H9 (cell line): ENCODE measurements around the gene PRRX1. TPM values are rescaled to one million over a fixed set of nuclear protein-coding genes. Genes with fewer than 3 reads are reported as not detected.

Source experiments
- DNase-seq: peaks from one replicate; pipeline ENCODE4 v3.0.0-alpha.2; 2017
- H2AFZ ChIP-seq: one replicate; pipeline ENCODE4 v1.6.1; 2013; ENCODE audit warnings: mild to moderate bottlenecking, low read length, control low read depth, moderate library complexity
- H2AK5ac ChIP-seq: 2 replicates; pipeline ENCODE4 v1.6.1; 2013; ENCODE audit warnings: low read length, control low read depth, mixed read lengths; ENCODE audit not compliant: insufficient read length
- H2BK120ac ChIP-seq: one replicate; pipeline ENCODE4 v1.6.1; 2013; ENCODE audit warnings: low read depth, mild to moderate bottlenecking, low read length, control low read depth, inconsistent platforms; ENCODE audit not compliant: poor library complexity, severe bottlenecking
- H2BK12ac ChIP-seq: 2 replicates; pipeline ENCODE4 v1.6.1; 2013; ENCODE audit warnings: low read length, control low read depth, mixed read lengths, low read depth; ENCODE audit not compliant: insufficient read length
- H2BK15ac ChIP-seq: 2 replicates; pipeline ENCODE4 v1.6.1; 2013; ENCODE audit warnings: low read depth, low read length, control low read depth
- H2BK20ac ChIP-seq: one replicate; pipeline ENCODE4 v1.6.1; 2013; ENCODE audit warnings: low read depth, mild to moderate bottlenecking, low read length, control low read depth, inconsistent platforms; ENCODE audit not compliant: poor library complexity, severe bottlenecking
- H2BK5ac ChIP-seq: 2 replicates; pipeline ENCODE4 v1.6.1; 2013; ENCODE audit warnings: low read length, control low read depth, mixed read lengths; ENCODE audit not compliant: insufficient read length
- H3K14ac ChIP-seq: 2 replicates; pipeline ENCODE4 v1.6.1; 2013; ENCODE audit warnings: low read length, control low read depth; ENCODE audit not compliant: insufficient read depth
- H3K18ac ChIP-seq: 2 replicates; pipeline ENCODE4 v1.6.1; 2013; ENCODE audit warnings: low read depth, mild to moderate bottlenecking, mixed read lengths, low read length, control low read depth; ENCODE audit not compliant: insufficient read length
- H3K23ac ChIP-seq: 2 replicates; pipeline ENCODE4 v1.6.1; 2013; ENCODE audit warnings: low read length, control low read depth, mixed read lengths, low read depth; ENCODE audit not compliant: insufficient read length
- H3K23me2 ChIP-seq: 2 replicates; pipeline ENCODE4 v1.6.1; 2013; ENCODE audit warnings: low read depth, mild to moderate bottlenecking, mixed read lengths, low read length, control low read depth; ENCODE audit not compliant: insufficient read length, poor library complexity, severe bottlenecking
- H3K27ac ChIP-seq: 2 replicates; pipeline ENCODE4 v1.5.1; 2013; ENCODE audit warnings: low read length, control low read depth, mixed read lengths, low read depth; ENCODE audit not compliant: insufficient read length
- H3K27me3 ChIP-seq: 2 replicates; pipeline ENCODE4 v1.6.1; 2013; ENCODE audit warnings: low read length, control low read depth, inconsistent platforms; ENCODE audit not compliant: insufficient read depth
- H3K4ac ChIP-seq: 2 replicates; pipeline ENCODE4 v1.6.1; 2013; ENCODE audit warnings: low read depth, mild to moderate bottlenecking, control low read depth, inconsistent platforms, low read length, moderate library complexity
- H3K4me1 ChIP-seq: 2 replicates; pipeline ENCODE4 v1.6.1; 2013; ENCODE audit warnings: low read length, control low read depth, inconsistent platforms; ENCODE audit not compliant: insufficient read depth
- H3K4me2 ChIP-seq: 2 replicates; pipeline ENCODE4 v1.6.1; 2013; ENCODE audit warnings: low read length, control low read depth, mixed read lengths; ENCODE audit not compliant: insufficient read length, insufficient read depth
- H3K56ac ChIP-seq: 2 replicates; pipeline ENCODE4 v1.6.1; 2013; ENCODE audit warnings: low read depth, mild to moderate bottlenecking, mixed read lengths, low read length, control low read depth; ENCODE audit not compliant: insufficient read length
- H3K79me1 ChIP-seq: 2 replicates; pipeline ENCODE4 v1.6.1; 2013; ENCODE audit warnings: low read depth, mild to moderate bottlenecking, moderate library complexity, low read length, control low read depth, inconsistent platforms; ENCODE audit not compliant: insufficient read depth, poor library complexity, severe bottlenecking
- H3K79me2 ChIP-seq: 2 replicates; pipeline ENCODE4 v1.6.1; 2013; ENCODE audit warnings: low read length, control low read depth, inconsistent platforms; ENCODE audit not compliant: insufficient read depth
- H3K9ac ChIP-seq: 2 replicates; pipeline ENCODE4 v1.6.1; 2013; ENCODE audit warnings: low read length, control low read depth, mixed read lengths; ENCODE audit not compliant: insufficient read length; ENCODE audit errors: extremely low read depth
- H3K9me3 ChIP-seq: one replicate; pipeline ENCODE4 v1.6.1; 2013; ENCODE audit warnings: low read depth, low read length, inconsistent platforms; ENCODE audit not compliant: control insufficient read depth
- H3T11ph ChIP-seq: one replicate; pipeline ENCODE4 v1.6.1; 2013; ENCODE audit warnings: mild to moderate bottlenecking, low read length, control low read depth, inconsistent platforms
- H4K20me1 ChIP-seq: one replicate; pipeline ENCODE4 v1.6.1; 2013; ENCODE audit not compliant: control insufficient read depth, insufficient read length, insufficient read depth
- H4K5ac ChIP-seq: 2 replicates; pipeline ENCODE4 v1.6.1; 2013; ENCODE audit warnings: low read depth, mild to moderate bottlenecking, mixed read lengths, low read length, control low read depth; ENCODE audit not compliant: insufficient read length
- H4K8ac ChIP-seq: replicated peaks from 2 replicates; pipeline ENCODE4 v1.6.1; 2013; ENCODE audit warnings: low read length, control low read depth, mixed read lengths, low read depth; ENCODE audit not compliant: insufficient read length
- H4K91ac ChIP-seq: 2 replicates; pipeline ENCODE4 v1.6.1; 2013; ENCODE audit warnings: low read depth, mild to moderate bottlenecking, moderate library complexity, mixed read lengths, low read length, control low read depth; ENCODE audit not compliant: insufficient read length
- H3K27ac Mint-ChIP-seq, 3 experiments: 2 replicates in 2 of 3; 3 replicates in 1 of 3; pipeline ENCODE4 v1.8.0; 2020 to 2021; ENCODE audit warnings: mixed read lengths in 3 of 3, mild to moderate bottlenecking in 1 of 3, moderate library complexity in 1 of 3
- H3K27me3 Mint-ChIP-seq: 2 replicates; pipeline ENCODE4 v1.8.0; 2021; ENCODE audit warnings: low read depth, mild to moderate bottlenecking, moderate library complexity, mixed read lengths
- H3K36me3 Mint-ChIP-seq, 3 experiments: 2 replicates in 2 of 3; 3 replicates in 1 of 3; pipeline ENCODE4 v1.8.0; 2020 to 2021; ENCODE audit warnings: low read depth in 3 of 3, mixed read lengths in 3 of 3; ENCODE audit not compliant: insufficient read depth in 1 of 3
- H3K4me1 Mint-ChIP-seq, 2 experiments: 2 replicates each; pipeline ENCODE4 v1.8.0; 2020; ENCODE audit warnings: mixed read lengths in 2 of 2
- H3K4me3 Mint-ChIP-seq, 2 experiments: 2 replicates in 1 of 2; 3 replicates in 1 of 2; pipeline ENCODE4 v1.8.0; 2020 to 2021; ENCODE audit warnings: mild to moderate bottlenecking in 2 of 2, mixed read lengths in 2 of 2, moderate library complexity in 1 of 2
- H3K9me3 Mint-ChIP-seq, 2 experiments: 2 replicates in 1 of 2; 3 replicates in 1 of 2; pipeline ENCODE4 v1.8.0; 2020; ENCODE audit warnings: mild to moderate bottlenecking in 2 of 2, mixed read lengths in 2 of 2, moderate library complexity in 1 of 2
- CTCF ChIP-seq: fragments of 200-600 bp; sonication (generic); conservative IDR thresholded peaks from 3 replicates; pipeline ENCODE4 v1.8.0; 2021; ENCODE audit warnings: antibody characterized with exemption, mild to moderate bottlenecking
- WGBS: extraction: QIAGEN DNeasy Blood & Tissue Kit; methylation state at CpG from one replicate; pipeline ENCODE4 v1.1.7; 2013; ENCODE audit warnings: missing lambda C conversion rate, low lambda C conversion rate, mixed read lengths; ENCODE audit not compliant: insufficient read length; ENCODE audit errors: extremely low coverage; 5-methylcytosine and 5-hydroxymethylcytosine counted together
- total RNA-seq: library from RNA; stranded (reverse); gene quantifications from 2 replicates; pipeline ENCODE4 v1.2.1, GENCODE V29; 2021

Gene PRRX1
- total RNA-seq, 1 experiment from 2014 or later, result not detected

DNA sequence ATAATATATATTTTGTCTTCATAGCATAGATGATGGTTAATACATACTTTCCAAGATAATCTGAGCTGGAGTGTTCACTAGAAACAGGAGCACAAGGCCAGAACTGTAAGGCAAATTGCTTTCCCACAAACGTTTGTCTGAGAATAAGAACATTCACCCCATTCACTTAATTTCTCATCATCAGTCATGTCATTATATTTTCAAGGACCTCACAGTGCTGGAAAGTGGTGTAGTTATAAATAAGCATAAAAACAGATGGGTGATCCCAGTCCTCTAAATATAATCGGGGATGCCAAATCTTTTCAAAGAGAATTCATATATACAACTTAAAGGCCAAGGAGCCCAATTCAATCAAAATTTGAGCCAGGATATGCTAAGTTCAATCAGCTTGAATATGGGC lies 8.4 kb downstream of the PRRX1 start:
- H2AFZ ChIP-seq, result no peak overlapping the region
- peaks cover 39% of the 10 kb centered on the region for H3K27me3 ChIP-seq
- no CpG with 5 or more reads among the region's 2 CpGs for WGBS
- no peak overlapping the region for H3K14ac ChIP-seq
- DNase-seq, result no peak
- H2BK5ac ChIP-seq, result no peak overlapping the region
- Mint-ChIP-seq H3K36me3 (peaks cover 0 to 2% (median 0%) of the 10 kb centered on the region in 3 experiments; a peak in 1 of 7 replicates), H3K27ac (no peak overlapping the region), H3K4me1 (peaks cover 27 to 33% of the 10 kb centered on the region in 2 experiments), H3K27me3 (peaks cover 80% of the 10 kb centered on the region), H3K4me3 (no peak overlapping the region), H3K9me3 (peaks cover 2 to 7% of the 10 kb centered on the region in 2 experiments; a peak in 3 of 5 replicates)
- H3K4me2 ChIP-seq, result no peak overlapping the region
- H2BK15ac ChIP-seq, result no peak overlapping the region
- H4K91ac ChIP-seq, result no peak overlapping the region
- no peak overlapping the region for H2BK20ac ChIP-seq
- H3K27ac ChIP-seq, result no peak overlapping the region
- no peaks in the 10 kb centered on the region for H3K79me2 ChIP-seq
- no peak overlapping the region for H2AK5ac ChIP-seq
- no peaks in the 10 kb centered on the region for H3K4me1 ChIP-seq
- no peak overlapping the region for H4K5ac ChIP-seq
- no peaks in the 10 kb centered on the region for H3K9me3 ChIP-seq
- no peak overlapping the region for H2BK12ac ChIP-seq
- H4K20me1 ChIP-seq, result no peaks in the 10 kb centered on the region
- peaks cover 2% of the 10 kb centered on the region for H3K23me2 ChIP-seq
- H3K9ac ChIP-seq, result no peak overlapping the region
- H3K56ac ChIP-seq, result no peak overlapping the region
- H3K23ac ChIP-seq, result no peak overlapping the region
- no peak for TF ChIP-seq CTCF
- H3T11ph ChIP-seq, result no peak overlapping the region
- no peak overlapping the region for H4K8ac ChIP-seq
- H3K79me1 ChIP-seq, result no peaks in the 10 kb centered on the region
- H3K18ac ChIP-seq, result no peak overlapping the region
- no peak overlapping the region for H2BK120ac ChIP-seq
- H3K4ac ChIP-seq, result no peak overlapping the region
